T follicular helper cell (primary cell): ENCODE data around the gene KRTAP1-3.
"Not testable (repeated sequence)": the region's sequence is repeated elsewhere in the genome, so short reads cannot be mapped to it uniquely, and the experiment has no call there.

Experiments used
- DNase-seq: peaks from one replicate; pipeline ENCODE4 v3.0.0-alpha.2; 2020; ENCODE audit warnings: low read depth
- total RNA-seq, 2 experiments: gene quantifications; one replicate each; lab custom pipeline; 2026; lab: John Stamatoyannopoulos, UW

Gene KRTAP1-3
- 0 reads per million in 2 experiments for total RNA-seq

GRCh38 chr17:41034346-41034935 lies at the start of gene KRTAP1-3:
Gene KRTAP1-3 (minus strand): TSS chr17:41034874. CDS start chr17:41034821, 53 bp downstream.
- not testable (repeated sequence) for DNase-seq

GRCh38 chr17:41084100-41084856 lies 49.6 kb upstream of the KRTAP1-3 start, which contains the start of gene KRTAP4-7:
Gene KRTAP4-7 (plus strand): TSS chr17:41084150. CDS start chr17:41084207, 57 bp downstream.
- not testable (repeated sequence) for DNase-seq

DNA sequence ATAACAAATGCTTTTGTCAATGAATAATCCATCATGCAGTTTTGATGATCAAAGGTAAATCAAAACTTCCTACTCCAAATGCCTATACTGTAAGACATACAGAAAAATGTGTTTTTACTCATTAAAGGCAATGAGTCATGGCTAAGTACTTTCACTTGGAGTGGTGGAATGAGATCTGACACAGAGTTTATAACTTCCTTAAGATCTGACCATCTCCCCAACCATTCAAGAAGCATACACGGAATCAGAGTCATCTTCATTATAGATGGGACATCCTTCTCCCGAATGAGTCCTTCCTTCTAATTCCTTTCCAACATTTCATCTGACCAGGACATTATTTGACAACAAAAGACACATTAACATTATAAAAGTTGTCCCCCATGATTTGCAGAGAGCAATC lies 48.8 kb upstream of the KRTAP1-3 start:
- DNase-seq: not testable (repeated sequence)

DNA sequence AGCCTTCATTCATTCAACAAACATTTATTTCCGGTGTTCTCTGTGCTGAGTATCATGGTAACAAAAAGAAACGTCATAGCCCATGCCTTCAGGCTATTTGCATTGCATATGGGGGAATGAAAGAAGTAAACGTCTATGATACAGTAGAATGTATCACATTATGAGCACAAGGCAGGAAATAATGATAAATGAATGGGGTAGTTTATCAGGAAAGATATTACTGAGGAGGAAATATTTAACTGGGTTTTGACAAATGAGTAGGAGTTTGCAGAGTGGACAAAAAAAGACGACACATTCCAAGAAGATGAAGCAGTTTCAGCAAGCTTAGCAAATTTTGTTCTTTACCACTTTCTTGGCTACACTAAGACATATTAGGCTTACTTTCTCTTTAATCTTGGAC lies 48.0 kb upstream of the KRTAP1-3 start:
- DNase-seq: no peak

DNA sequence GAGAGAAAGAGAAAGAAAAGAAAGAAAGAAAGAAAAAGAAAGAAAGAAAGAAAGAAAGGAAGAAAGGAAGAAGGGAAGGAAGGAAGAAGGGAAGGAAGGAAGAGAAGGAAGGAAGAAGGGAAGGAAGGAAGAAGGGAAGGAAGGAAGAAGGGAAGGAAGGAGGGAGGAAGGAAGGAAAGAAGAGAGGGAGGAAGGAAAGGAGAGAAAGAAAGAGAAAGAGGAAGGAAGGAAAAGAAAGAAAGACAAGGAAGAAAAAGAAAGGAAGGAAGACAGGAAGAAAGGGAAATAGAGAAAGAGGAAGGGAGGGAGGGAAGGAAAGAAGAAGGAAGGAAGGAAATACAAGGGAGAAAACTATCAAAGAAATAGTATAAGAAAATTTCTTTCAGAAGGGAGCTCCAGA lies 42.1 kb upstream of the KRTAP1-3 start:
- DNase-seq: no peak

- no peak for DNase-seq
Observed at GRCh38 chr17:41073676-41074075, 39.0 kb upstream of the KRTAP1-3 start.

GRCh38 chr17:41071606-41072360 lies 37.1 kb upstream of the KRTAP1-3 start:
- no peak for DNase-seq

GRCh38 chr17:41069031-41069430 lies 34.4 kb upstream of the KRTAP1-3 start:
- no peak for DNase-seq

- no peak for DNase-seq
Observed at GRCh38 chr17:41067281-41067680, 32.6 kb upstream of the KRTAP1-3 start.

DNA sequence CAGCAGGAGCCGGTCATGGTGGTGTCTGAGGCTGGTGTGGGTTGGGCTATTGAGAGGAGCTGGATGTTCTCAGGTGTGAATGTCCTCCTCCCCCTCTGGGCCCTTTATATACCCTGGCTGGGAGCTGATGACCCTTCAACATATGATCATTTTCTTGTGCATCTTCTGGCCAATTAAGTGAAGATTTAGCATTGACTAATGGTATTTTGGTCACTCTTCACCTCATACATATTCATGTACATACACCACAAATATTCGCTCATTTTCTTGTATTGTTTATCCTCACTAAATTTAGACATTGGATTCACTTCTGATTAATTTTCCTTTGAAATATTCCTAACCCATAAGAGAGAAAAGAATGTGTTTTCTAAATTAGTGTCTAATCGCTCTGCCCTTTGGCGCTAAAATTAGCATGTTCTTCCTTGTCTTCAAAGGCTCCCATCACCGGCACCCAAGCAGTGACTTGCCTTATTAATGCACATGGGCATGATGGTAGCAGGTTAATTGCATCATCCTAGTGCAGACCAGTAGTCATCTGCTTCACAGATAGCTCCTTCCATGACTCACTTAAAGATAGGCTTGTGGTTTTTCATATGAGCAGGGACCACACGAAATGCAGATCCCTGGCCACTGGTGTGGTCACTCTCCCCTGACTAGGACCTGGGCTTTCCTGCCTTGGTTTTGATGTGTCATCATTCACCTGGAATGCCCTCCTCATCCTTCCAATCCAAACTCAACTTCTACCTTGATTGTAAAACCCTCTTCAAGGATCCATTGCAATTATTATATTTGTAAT lies 31.4 kb upstream of the KRTAP1-3 start, which contains the start of gene KRTAP2-4:
Gene KRTAP2-4 (minus strand): TSS at position 51 of the 796 bp plus-strand sequence. CDS start 34 bp downstream, at position 17.
- DNase-seq: no peak

DNA sequence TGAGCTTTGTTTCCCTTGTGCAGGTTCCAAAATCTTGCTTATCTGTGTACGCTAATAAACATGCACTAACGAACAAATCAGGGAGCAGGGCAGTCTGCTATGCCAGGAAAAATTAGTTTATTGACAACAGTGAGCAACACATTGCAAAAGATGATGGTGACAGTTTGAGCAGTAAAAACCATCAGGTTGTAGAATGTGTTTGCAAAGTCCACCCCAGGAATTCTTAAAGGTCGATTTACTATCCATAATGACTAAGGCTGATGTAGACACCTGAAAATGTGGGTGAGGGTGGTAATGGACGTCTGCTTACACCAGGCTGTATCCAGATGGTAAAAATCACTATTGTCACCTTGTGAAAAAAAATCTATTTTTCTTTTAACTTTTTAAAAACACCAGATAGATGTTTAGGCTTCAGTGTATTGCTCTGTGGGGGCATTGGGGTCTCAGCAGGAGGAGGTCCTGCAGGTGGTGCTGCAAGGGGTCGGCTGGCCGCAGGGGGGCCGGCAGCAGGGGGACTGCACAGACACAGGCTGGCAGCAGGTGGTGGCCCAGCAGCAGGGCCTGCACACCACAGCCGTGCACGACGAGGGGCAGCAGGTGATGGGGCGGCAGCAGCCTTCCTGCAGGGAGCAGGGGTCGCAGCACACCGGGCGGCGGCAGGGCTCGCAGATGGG lies 30.5 kb upstream of the KRTAP1-3 start:
- DNase-seq: not testable (repeated sequence)

- no peak for DNase-seq
Observed at GRCh38 chr17:41064301-41064700, 29.6 kb upstream of the KRTAP1-3 start.

- no peak for DNase-seq
Observed at GRCh38 chr17:41063449-41063848, 28.8 kb upstream of the KRTAP1-3 start.

DNA sequence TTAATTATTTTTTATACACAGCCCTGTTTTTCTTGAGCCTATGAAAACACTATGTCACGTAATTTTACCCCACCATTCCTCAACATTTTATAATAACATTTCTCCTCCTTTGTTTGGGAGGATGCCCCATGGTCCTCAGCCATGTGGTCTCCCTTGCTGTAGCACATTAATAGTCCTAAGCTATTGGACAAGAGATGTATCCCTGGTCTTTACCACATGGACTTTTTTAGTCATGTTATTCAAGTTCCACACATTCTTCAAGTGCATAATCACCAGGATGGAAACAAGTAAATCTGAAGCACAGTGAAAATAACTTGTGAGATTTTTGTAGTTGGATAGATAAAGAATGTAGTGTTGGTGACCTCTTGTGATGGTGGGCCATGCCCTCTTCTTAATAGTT lies 27.3 kb upstream of the KRTAP1-3 start:
- no peak for DNase-seq

- DNase-seq: no peak
Observed at GRCh38 chr17:41060052-41060604, 25.5 kb upstream of the KRTAP1-3 start, which contains the start of gene KRTAP2-3. Gene KRTAP2-3 (minus strand): TSS chr17:41060114. CDS start chr17:41060050, 64 bp downstream.

- not testable (repeated sequence) for DNase-seq
Observed at GRCh38 chr17:41059276-41060051, 24.8 kb upstream of the KRTAP1-3 start.

DNA sequence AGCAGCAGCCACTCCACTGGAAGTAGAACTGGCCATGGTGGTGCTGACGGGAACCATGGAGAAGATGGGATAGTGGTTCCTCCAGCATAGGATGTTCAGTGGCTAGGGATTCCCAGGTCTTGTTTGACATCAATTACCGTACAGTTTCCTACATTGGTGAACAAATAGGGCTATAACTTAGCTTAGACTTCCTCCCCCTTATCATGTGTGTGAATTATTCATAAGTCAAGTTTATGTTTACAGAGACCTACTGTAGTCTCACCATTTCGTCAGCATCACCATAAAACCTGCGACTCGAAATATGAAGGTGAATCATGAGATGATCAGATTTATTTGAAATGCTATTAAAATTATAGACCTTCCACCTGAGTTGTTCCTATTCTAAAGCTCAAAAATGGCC lies 24.1 kb upstream of the KRTAP1-3 start:
- DNase-seq: no peak

DNA sequence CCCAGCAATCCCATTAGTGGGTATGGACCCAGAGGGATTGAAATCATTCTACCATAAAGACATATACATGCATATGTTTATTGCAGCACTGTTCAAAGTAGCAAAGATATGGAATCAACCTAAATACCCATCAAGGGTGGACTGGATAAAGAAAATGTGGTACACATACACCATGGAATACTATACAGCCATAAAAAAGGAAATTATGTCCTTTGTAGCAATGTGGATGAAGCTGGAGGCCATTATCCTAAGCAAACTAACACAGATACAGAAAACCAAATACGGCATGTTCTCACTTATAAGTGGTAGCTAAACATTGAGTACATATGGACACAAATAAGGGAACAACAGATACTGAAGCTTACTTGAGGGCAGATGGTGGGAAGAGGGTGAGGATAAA lies 22.9 kb upstream of the KRTAP1-3 start:
- DNase-seq: no peak

GRCh38 chr17:41055130-41055529 lies 20.5 kb upstream of the KRTAP1-3 start, which contains the start of gene KRTAP2-2:
Gene KRTAP2-2 (minus strand): TSS chr17:41055230. CDS start chr17:41055211, 19 bp downstream.
- DNase-seq: not testable (repeated sequence)

- not testable (repeated sequence) for DNase-seq
Observed at GRCh38 chr17:41054556-41054955, 19.9 kb upstream of the KRTAP1-3 start.
